Measurements from ENCODE around the gene CDKAL1.
A peak's percentile ranks its signal among the peaks of the same experiment; 100 is the strongest.

CDKAL1 gene

GRCh38 chr6:21273451-21273850 is 739.2 kb downstream of the CDKAL1 start:
- no peak for DNase-seq

GRCh38 chr6:21274851-21275250 is 740.6 kb downstream of the CDKAL1 start:
- no peak for DNase-seq

GRCh38 chr6:21277601-21278374 is 743.5 kb downstream of the CDKAL1 start:
- peak in 3 of 58 donors; percentile 12 to 25 (median 19) for DNase-seq

- no peak for DNase-seq
Observed at GRCh38 chr6:21278375-21278745, 744.1 kb downstream of the CDKAL1 start.

GRCh38 chr6:21279619-21280018 is 745.4 kb downstream of the CDKAL1 start:
- DNase-seq = no peak

GRCh38 chr6:21281366-21281765 is 747.1 kb downstream of the CDKAL1 start:
- DNase-seq = no peak

All from anterior cingulate cortex (tissue), 58 donors.